HEK293 (cell line): ENCODE data around the gene PYDC1.
"Not testable (repeated sequence)": the region's sequence is repeated elsewhere in the genome, so short reads cannot be mapped to it uniquely, and the experiment has no call there.

Experiments used
- CTCF ChIA-PET: fragments of 350-600 bp; formaldehyde crosslinking; extraction: SDS; loops from one replicate; lab custom pipeline; 2021; ENCODE audit warnings: antibody characterized with exemption; lab: Yijun Ruan, JAX
- POLR2A ChIA-PET: fragments of 300-600 bp; formaldehyde crosslinking; extraction: SDS; loops from one replicate; lab custom pipeline; 2020; ENCODE audit warnings: antibody characterized with exemption, inconsistent platforms; lab: Yijun Ruan, JAX
- H3K27ac ChIP-seq: fragments of 200-500 bp; sonication (Bioruptor generic); 2 replicates; pipeline ENCODE4 v1.5.1; 2014; ENCODE audit warnings: low read depth, low read length, control low read depth, inconsistent platforms; ENCODE audit errors: extremely low read depth
- H3K36me3 ChIP-seq, 2 experiments: fragments of 200-500 bp in 1 of 2; sonication (Bioruptor generic) in 1 of 2; 1 replicate in 1 of 2; 2 replicates in 1 of 2; pipeline ENCODE4 v1.5.1; 2014 to 2017; ENCODE audit warnings: inconsistent platforms in 2 of 2, low read length in 2 of 2; ENCODE audit not compliant: control insufficient read depth in 2 of 2, insufficient read depth in 1 of 2
- H3K4me1 ChIP-seq: fragments of 200-500 bp; sonication (Bioruptor generic); 2 replicates; pipeline ENCODE4 v1.5.1; 2014; ENCODE audit warnings: mild to moderate bottlenecking, low read length, inconsistent platforms; ENCODE audit not compliant: control insufficient read depth, insufficient read depth
- H3K4me3 ChIP-seq: 2 replicates; pipeline ENCODE4 v1.5.1; 2011; ENCODE audit warnings: low read depth, mild to moderate bottlenecking, control low read depth, low read length, moderate library complexity
- H3K9me3 ChIP-seq: fragments of 200-500 bp; sonication (Bioruptor generic); 2 replicates; pipeline ENCODE4 v1.5.1; 2014; ENCODE audit warnings: low read depth, low read length, inconsistent platforms; ENCODE audit not compliant: control insufficient read depth, insufficient read depth
- FEZF1 ChIP-seq: fragments of 450-650 bp; formaldehyde crosslinking; IDR thresholded peaks from 2 replicates; pipeline ENCODE4 v1.5.1; 2016; ENCODE audit warnings: missing biosample characterization, missing genetic modification characterization
- KLF7 ChIP-seq: fragments of 450-650 bp; formaldehyde crosslinking; IDR thresholded peaks from 2 replicates; pipeline ENCODE4 v1.5.1; 2016; ENCODE audit warnings: missing biosample characterization, missing genetic modification characterization, borderline replicate concordance
- PRDM4 ChIP-seq: fragments of 450-650 bp; formaldehyde crosslinking; IDR thresholded peaks from 2 replicates; pipeline ENCODE4 v1.5.1; 2017; ENCODE audit warnings: missing biosample characterization, missing genetic modification characterization
- SCRT2 ChIP-seq: fragments of 450-650 bp; formaldehyde crosslinking; IDR thresholded peaks from 2 replicates; pipeline ENCODE4 v1.5.1; 2016; ENCODE audit warnings: missing biosample characterization, missing genetic modification characterization
- TRIM28 ChIP-seq: IDR thresholded peaks from 2 replicates; pipeline ENCODE4 v1.6.1; 2011; ENCODE audit warnings: low read length, control low read depth, borderline replicate concordance
- ZNF121 ChIP-seq: fragments of 450-650 bp; formaldehyde crosslinking; IDR thresholded peaks from 2 replicates; pipeline ENCODE4 v1.5.1; 2016; ENCODE audit warnings: missing biosample characterization, missing genetic modification characterization
- ZNF202 ChIP-seq: fragments of 450-650 bp; formaldehyde crosslinking; IDR thresholded peaks from 2 replicates; pipeline ENCODE4 v1.5.1; 2016; ENCODE audit warnings: missing biosample characterization, missing genetic modification characterization, borderline replicate concordance
- ZNF24 ChIP-seq: fragments of 450-650 bp; formaldehyde crosslinking; IDR thresholded peaks from 2 replicates; pipeline ENCODE4 v1.5.1; 2016; ENCODE audit warnings: missing biosample characterization, missing genetic modification characterization
- ZNF341 ChIP-seq: fragments of 450-650 bp; formaldehyde crosslinking; IDR thresholded peaks from 2 replicates; pipeline ENCODE4; 2016; ENCODE audit warnings: low read depth, missing biosample characterization, missing genetic modification characterization
- ZNF391 ChIP-seq: fragments of 450-650 bp; formaldehyde crosslinking; IDR thresholded peaks from 2 replicates; pipeline ENCODE4 v1.5.1; 2016; ENCODE audit warnings: low read depth, missing biosample characterization, missing genetic modification characterization, borderline replicate concordance
- ZNF600 ChIP-seq: fragments of 450-650 bp; formaldehyde crosslinking; IDR thresholded peaks from 2 replicates; pipeline ENCODE4 v1.5.1; 2016; ENCODE audit warnings: missing biosample characterization, missing genetic modification characterization
- ZNF677 ChIP-seq: fragments of 450-650 bp; IDR thresholded peaks from 2 replicates; pipeline ENCODE4 v1.5.0; 2018; ENCODE audit warnings: missing biosample characterization, mild to moderate bottlenecking, missing genetic modification characterization, moderate library complexity
- ZNF707 ChIP-seq: fragments of 450-650 bp; formaldehyde crosslinking; IDR thresholded peaks from 2 replicates; pipeline ENCODE4 v1.5.1; 2016; ENCODE audit warnings: missing biosample characterization, missing genetic modification characterization
- ZSCAN4 ChIP-seq: fragments of 450-650 bp; formaldehyde crosslinking; IDR thresholded peaks from 2 replicates; pipeline ENCODE4 v1.5.1; 2017; ENCODE audit warnings: missing biosample characterization, missing genetic modification characterization

PYDC1 gene

GRCh38 chr16:31248344-31248743 is 31.4 kb upstream of the PYDC1 start:
- ChIA-PET CTCF (interaction anchor here (0.5 kb wide), 1 partner anchor 621 kb away, joined by 3 read pairs; no protein-coding TSS in a partner anchor), POLR2A (no interaction called here)
- no peaks in the 10 kb centered on the region for H3K4me1 ChIP-seq
- no peak overlapping the region for H3K27ac ChIP-seq
- H3K9me3 ChIP-seq, result no peaks in the 10 kb centered on the region
- no peaks in the 10 kb centered on the region for H3K36me3 ChIP-seq
- no peak for TF ChIP-seq FEZF1 (tag by site-specific recombination)
- no peak for TF ChIP-seq ZNF677
- no peak for TF ChIP-seq PRDM4 (tag by site-specific recombination)
- no peak for TF ChIP-seq ZNF600 (tag by site-specific recombination)
- no peak for TF ChIP-seq ZNF121 (tag by site-specific recombination)
- no peak for TF ChIP-seq ZNF391 (tag by site-specific recombination)
- TF ChIP-seq ZNF707 (tag by site-specific recombination), result no peak
- no peak overlapping the region for H3K4me3 ChIP-seq

GRCh38 chr16:31246296-31246695 is 29.4 kb upstream of the PYDC1 start:
- Histone ChIP-seq H3K9me3 (no peaks in the 10 kb centered on the region), H3K36me3 (no peaks in the 10 kb centered on the region), H3K4me1 (no peaks in the 10 kb centered on the region), H3K4me3 (no peak overlapping the region), H3K27ac (no peak overlapping the region)
- POLR2A ChIA-PET, result no interaction called here
- TF ChIP-seq ZSCAN4 (tag by site-specific recombination), result no peak
- no peak for TF ChIP-seq SCRT2 (tag by site-specific recombination)
- no peak for TF ChIP-seq TRIM28
- TF ChIP-seq ZNF341 (tag by site-specific recombination), result no peak
- TF ChIP-seq KLF7 (tag by site-specific recombination), result no peak
- TF ChIP-seq ZNF202 (tag by site-specific recombination), result no peak
- TF ChIP-seq ZNF24 (tag by site-specific recombination), result no peak
- TF ChIP-seq, all 188 proteins: peak for 0
- CTCF ChIA-PET, result no interaction called here

GRCh38 chr16:31245598-31245997 is 28.7 kb upstream of the PYDC1 start:
- H3K9me3 ChIP-seq, H3K4me3 ChIP-seq, CTCF ChIA-PET, H3K36me3 ChIP-seq, H3K27ac ChIP-seq, POLR2A ChIA-PET, H3K4me1 ChIP-seq: not testable (repeated sequence)
